Measurements from ENCODE around the gene TNIK. TPM values are rescaled to one million over a fixed set of nuclear protein-coding genes. Genes with fewer than 3 reads are reported as not detected.
"Not testable (repeated sequence)": the region's sequence is repeated elsewhere in the genome, so short reads cannot be mapped to it uniquely, and the experiment has no call there.

The TNIK gene
- total RNA-seq, 1 experiment from 2014 or later = 0.03 TPM

- DNase-seq (ENCODE audit: low spot score) = peak; percentile 85
- in situ Hi-C loops (cut with HindIII; ENCODE audit: low sequenced_read_pairs) = no loop called here
Measured at GRCh38 chr3:171306631-171307030, 153.6 kb downstream of the TNIK start.

GRCh38 chr3:171305823-171306222 lies 154.4 kb downstream of the TNIK start:
- in situ Hi-C loops (cut with HindIII; ENCODE audit: low sequenced_read_pairs); DNase-seq (ENCODE audit: low spot score): not testable (repeated sequence)

GRCh38 chr3:171304498-171304897 lies 155.7 kb downstream of the TNIK start:
- in situ Hi-C loops (cut with HindIII; ENCODE audit: low sequenced_read_pairs); DNase-seq (ENCODE audit: low spot score): not testable (repeated sequence)

- peak; percentile 11 for DNase-seq (ENCODE audit: low spot score)
- in situ Hi-C loops (cut with HindIII; ENCODE audit: low sequenced_read_pairs) = not testable (repeated sequence)
Measured at GRCh38 chr3:171304017-171304416, 156.2 kb downstream of the TNIK start.

GRCh38 chr3:171301998-171302397 lies 158.2 kb downstream of the TNIK start:
- no peak for DNase-seq (ENCODE audit: low spot score)
- in situ Hi-C loops (cut with HindIII; ENCODE audit: low sequenced_read_pairs) = no loop called here

- in situ Hi-C loops (cut with HindIII; ENCODE audit: low sequenced_read_pairs) = no loop called here
- DNase-seq (ENCODE audit: low spot score) = no peak
Measured at GRCh38 chr3:171301002-171301401, 159.2 kb downstream of the TNIK start.

GRCh38 chr3:171297951-171298350 lies 162.3 kb downstream of the TNIK start:
- DNase-seq (ENCODE audit: low spot score) = no peak
- in situ Hi-C loops (cut with HindIII; ENCODE audit: low sequenced_read_pairs) = no loop called here

GRCh38 chr3:171297207-171297606 lies 163.0 kb downstream of the TNIK start:
- DNase-seq (ENCODE audit: low spot score) = no peak
- in situ Hi-C loops (cut with HindIII; ENCODE audit: low sequenced_read_pairs) = no loop called here

- in situ Hi-C loops (cut with HindIII; ENCODE audit: low sequenced_read_pairs) = no loop called here
- no peak for DNase-seq (ENCODE audit: low spot score)
Measured at GRCh38 chr3:171295484-171296373, 164.5 kb downstream of the TNIK start.

GRCh38 chr3:171293142-171293782 lies 166.9 kb downstream of the TNIK start:
- in situ Hi-C loops (cut with HindIII; ENCODE audit: low sequenced_read_pairs) = no loop called here
- no peak for DNase-seq (ENCODE audit: low spot score)

GRCh38 chr3:171290680-171291079 lies 169.5 kb downstream of the TNIK start:
- no peak for DNase-seq (ENCODE audit: low spot score)
- in situ Hi-C loops (cut with HindIII; ENCODE audit: low sequenced_read_pairs) = no loop called here

- no peak for DNase-seq (ENCODE audit: low spot score)
- in situ Hi-C loops (cut with HindIII; ENCODE audit: low sequenced_read_pairs) = no loop called here
Measured at GRCh38 chr3:171289291-171289690, 170.9 kb downstream of the TNIK start.

GRCh38 chr3:171287761-171288160 lies 172.4 kb downstream of the TNIK start:
- DNase-seq (ENCODE audit: low spot score); in situ Hi-C loops (cut with HindIII; ENCODE audit: low sequenced_read_pairs): not testable (repeated sequence)

GRCh38 chr3:171286580-171287249 lies 173.5 kb downstream of the TNIK start:
- in situ Hi-C loops (cut with HindIII; ENCODE audit: low sequenced_read_pairs) = no loop called here
- no peak for DNase-seq (ENCODE audit: low spot score)

- DNase-seq (ENCODE audit: low spot score) = no peak
Measured at GRCh38 chr3:171285287-171285686, 174.9 kb downstream of the TNIK start.

GRCh38 chr3:171284308-171285075 lies 175.7 kb downstream of the TNIK start:
- in situ Hi-C loops (cut with HindIII; ENCODE audit: low sequenced_read_pairs) = no loop called here

More at GRCh38 chr3:171285287-171285686, 174.9 kb downstream of the TNIK start:
- in situ Hi-C loops (cut with HindIII; ENCODE audit: low sequenced_read_pairs) = no loop called here

GRCh38 chr3:171283848-171284222 lies 176.4 kb downstream of the TNIK start:
- no peak for DNase-seq (ENCODE audit: low spot score)
- in situ Hi-C loops (cut with HindIII; ENCODE audit: low sequenced_read_pairs) = no loop called here

More at GRCh38 chr3:171284308-171285075, 175.7 kb downstream of the TNIK start:
- DNase-seq (ENCODE audit: low spot score) = no peak

GRCh38 chr3:171283183-171283847 lies 176.9 kb downstream of the TNIK start:
- in situ Hi-C loops (cut with HindIII; ENCODE audit: low sequenced_read_pairs) = no loop called here
- DNase-seq (ENCODE audit: low spot score) = peak; percentile 25

- peak; percentile 60 for DNase-seq (ENCODE audit: low spot score)
- in situ Hi-C loops (cut with HindIII; ENCODE audit: low sequenced_read_pairs) = no loop called here
Measured at GRCh38 chr3:171282041-171282440, 178.2 kb downstream of the TNIK start.

Data from G401 (cell line).